Body of pancreas (tissue), 4 donors: Measurements from ENCODE around the gene SUN2. TPM values are rescaled to one million over a fixed set of nuclear protein-coding genes. Genes with fewer than 3 reads are reported as not detected.

ENCODE experiments used
- ATAC-seq: fragments of 150-250 bp; one replicate; pipeline ENCODE4 v1.9.1; 2016
- DNase-seq, 4 donors: peaks; one replicate each; pipeline ENCODE4 v3.0.0-alpha.2; 2019
- H3K27ac ChIP-seq, 4 donors: fragments of 200-600 bp; sonication (generic); 1 replicate in 3 of 4; 2 replicates in 1 of 4; pipeline versions ENCODE4 v1.5.1 to v1.6.1; 2016 to 2019; ENCODE audit warnings: mild to moderate bottlenecking in 1 of 4, mixed read lengths in 1 of 4, moderate library complexity in 1 of 4
- H3K27me3 ChIP-seq, 2 donors: fragments of 200-600 bp; sonication (generic); one replicate each; pipeline ENCODE4 v1.6.0; 2016; ENCODE audit warnings: mild to moderate bottlenecking in 1 of 2
- H3K36me3 ChIP-seq, 2 donors: fragments of 200-600 bp; sonication (generic); replicated peaks in 1 of 2; 2 replicates each; pipeline ENCODE4 v1.5.1; 2016; ENCODE audit warnings: low read depth in 2 of 2; ENCODE audit not compliant: insufficient read depth in 1 of 2
- H3K4me1 ChIP-seq: fragments of 200-600 bp; sonication (generic); one replicate; pipeline ENCODE4 v1.6.0; 2016
- H3K4me3 ChIP-seq, 2 donors: fragments of 200-600 bp; sonication (generic); 1 replicate in 1 of 2; 2 replicates in 1 of 2; pipeline ENCODE4 v1.5.1; 2016 to 2019
- H3K9me3 ChIP-seq, 3 donors: fragments of 200-600 bp; sonication (generic); 1 replicate in 2 of 3; 2 replicates in 1 of 3; pipeline ENCODE4 v1.5.1; 2016
- CTCF ChIP-seq, 7 experiments: fragments of 450-650 bp in 4 of 7; fragments of 200-600 bp in 3 of 7; sonication (generic) in 3 of 7; IDR thresholded peaks; one replicate each; pipeline ENCODE4 v1.5.1; 2016 to 2019; ENCODE audit warnings: antibody characterized with exemption in 7 of 7
- POLR2A ChIP-seq, 3 donors: fragments of 450-650 bp; IDR thresholded peaks; one replicate each; pipeline ENCODE4 v1.6.1; 2016; ENCODE audit warnings: antibody characterized with exemption in 3 of 3, mild to moderate bottlenecking in 2 of 3
- WGBS, 2 donors: methylation state at CpG; one replicate each; pipeline ENCODE4 v1.1.5; 2017; 5-methylcytosine and 5-hydroxymethylcytosine counted together
- intact Hi-C: fragments of 100-400 bp; cut with DNase I; formaldehyde crosslinking; loops from one replicate; pipeline ENCODE4 v1.15.1; 2023
- total RNA-seq, 2 donors: library from RNA; depleted of rRNA; stranded (reverse); fragments of >200 nt; gene quantifications; one replicate each; pipeline ENCODE4 v1.1.0, GENCODE V29; 2016

The SUN2 gene
- total RNA-seq, 2 donors from 2014 or later, result 143 to 166 TPM

GRCh38 chr22:38759005-38759404 is 3.2 kb upstream of the SUN2 start:
- H3K4me1 ChIP-seq, result peaks cover 18% of the 10 kb centered on the region

GRCh38 chr22:38758276-38758945 is 2.6 kb upstream of the SUN2 start:
- intact Hi-C loops, result no loop called here
- H3K36me3 ChIP-seq, result no peaks in the 10 kb centered on the region
- TF ChIP-seq POLR2A (IDR thresholded peaks at IDR 0.05), result no peak
- TF ChIP-seq CTCF (IDR thresholded peaks at IDR 0.05), result no peak
- no peak for ATAC-seq
- H3K27ac ChIP-seq, result no peak overlapping the region
- H3K4me3 ChIP-seq, result no peak overlapping the region
- 85 to 100% methylated on average over 2 to 16 of the region's 16 CpGs for WGBS, 2 donors
- no peaks in the 10 kb centered on the region for H3K9me3 ChIP-seq
- H3K4me1 ChIP-seq, result peaks cover 24% of the 10 kb centered on the region
- H3K27me3 ChIP-seq, result no peaks in the 10 kb centered on the region
- no peak for DNase-seq

More at GRCh38 chr22:38759005-38759404, 3.2 kb upstream of the SUN2 start:
- intact Hi-C loops, result no loop called here
- no peaks in the 10 kb centered on the region for H3K9me3 ChIP-seq
- no peaks in the 10 kb centered on the region for H3K27me3 ChIP-seq
- 84 to 85% methylated on average over 4 to 7 of the region's 7 CpGs for WGBS, 2 donors
- no peak overlapping the region for H3K27ac ChIP-seq
- no peak for DNase-seq
- TF ChIP-seq POLR2A (IDR thresholded peaks at IDR 0.05) (no peak), CTCF (IDR thresholded peaks at IDR 0.05) (no peak)
- no peaks in the 10 kb centered on the region for H3K36me3 ChIP-seq
- H3K4me3 ChIP-seq, result no peak overlapping the region
- ATAC-seq, result no peak

GRCh38 chr22:38757464-38757757 is 1.6 kb upstream of the SUN2 start:
- TF ChIP-seq CTCF (IDR thresholded peaks at IDR 0.05) (no peak), POLR2A (IDR thresholded peaks at IDR 0.05) (no peak)
- Histone ChIP-seq H3K27ac (no peak overlapping the region), H3K9me3 (no peaks in the 10 kb centered on the region), H3K27me3 (no peaks in the 10 kb centered on the region), H3K4me1 (peaks cover 34% of the 10 kb centered on the region), H3K4me3 (no peak overlapping the region), H3K36me3 (peaks cover 0 to under 1% of the 10 kb centered on the region in 2 donors)
- no peak for DNase-seq
- intact Hi-C loops, result no loop called here
- no peak for ATAC-seq
- WGBS, 2 donors, result 62 to 94% methylated on average over 2 to 4 of the region's 4 CpGs

- no peaks in the 10 kb centered on the region for H3K9me3 ChIP-seq
- peaks cover 39% of the 10 kb centered on the region for H3K4me1 ChIP-seq
- peak overlapping the region in 3 of 4 donors; percentile 92 to 98 (median 95) for H3K27ac ChIP-seq
- ATAC-seq, result no peak
- DNase-seq, result peak in 2 of 4 donors; percentile 37
- H3K36me3 ChIP-seq, result peaks cover under 1 to 6% of the 10 kb centered on the region in 2 donors
- intact Hi-C loops, result no loop called here
- no peaks in the 10 kb centered on the region for H3K27me3 ChIP-seq
- no peak for TF ChIP-seq CTCF (IDR thresholded peaks at IDR 0.05)
- TF ChIP-seq POLR2A (IDR thresholded peaks at IDR 0.05), result no peak
- 51 to 56% methylated on average over 14 to 17 of the region's 17 CpGs for WGBS, 2 donors
- H3K4me3 ChIP-seq, result peak overlapping the region in 1 of 2 donors; percentile 52
Observed at GRCh38 chr22:38756711-38757463, 1.1 kb upstream of the SUN2 start.
